ENCODE data around the gene TTC7B.

DNA sequence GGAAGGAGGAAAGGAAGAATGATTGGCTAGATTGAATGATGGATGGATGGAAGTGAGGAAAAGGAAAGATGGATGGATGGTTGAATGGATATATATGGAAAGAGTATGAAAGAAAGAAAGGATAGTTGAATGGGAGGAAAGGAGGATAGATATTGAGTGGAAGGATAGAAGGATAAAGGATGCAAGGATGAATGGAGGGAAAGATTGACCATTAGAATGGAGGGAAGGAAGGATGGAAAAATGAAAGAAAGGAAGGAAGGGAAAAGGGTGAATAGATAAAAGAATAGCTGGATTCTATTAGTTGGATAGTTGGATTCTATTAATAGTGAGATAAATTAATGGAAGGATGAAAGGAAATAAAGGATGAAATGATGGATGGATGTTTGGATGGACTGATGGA, 313.5 kb downstream of the TTC7B start:
- TF ChIP-seq PITX1 (CRISPR knock-in tag; IDR thresholded peaks at IDR 0.05), result no peak
- TF ChIP-seq TCF12 (IDR thresholded peaks at IDR 0.05), result no peak
- TF ChIP-seq TCF12 (CRISPR knock-in tag; IDR thresholded peaks at IDR 0.05), result no peak
